ENCODE data around the gene ABCA7. TPM values are rescaled to one million over a fixed set of nuclear protein-coding genes. Genes with fewer than 3 reads are reported as not detected.

ABCA7 gene
- total and polyA plus RNA-seq, 2 of the 13 experiments (the other 11 are each of a cell fraction or from before 2014, with no cell fraction given), result 4.4 to 32.4 TPM

DNA sequence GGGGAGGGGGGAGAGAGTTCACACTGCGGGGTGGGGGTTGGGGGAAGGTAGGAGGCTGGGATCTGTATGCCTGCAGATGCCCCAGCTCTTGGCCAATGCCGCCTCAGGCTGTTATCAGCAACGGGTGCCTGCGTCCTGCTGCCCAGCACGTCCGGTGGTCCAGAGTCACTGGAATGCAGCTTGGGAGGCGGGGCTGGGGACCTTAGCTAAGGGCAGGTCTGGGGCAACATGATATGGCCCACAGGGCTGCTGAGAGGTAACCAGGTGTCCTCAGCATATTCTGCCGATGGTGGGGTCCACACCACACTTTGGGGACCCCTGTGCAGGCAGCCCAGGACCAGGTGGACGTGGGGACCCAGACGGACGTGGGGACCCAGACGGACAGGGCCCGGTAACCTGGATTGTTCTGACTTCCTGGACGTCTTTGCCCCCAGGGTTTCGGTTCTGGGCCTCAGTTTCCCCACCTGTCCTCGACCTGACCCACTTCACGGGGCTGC, 26.4 kb downstream of the ABCA7 start:
- H4K20me1 ChIP-seq (ENCODE audit: insufficient read depth, low read length), result no peaks in the 10 kb centered on the region
- ChIA-PET POLR2A (interaction anchor here (0.6 to 2.7 kb wide), 12 partner anchors 9 to 121 kb away, joined by 3 to 10 read pairs (median 4); partner anchors contain the start of genes ABCA7 and GPX4), CTCF (ENCODE audit: low intra/inter-chr PET ratio, low total read pairs) (no interaction called here)
- WGBS (ENCODE audit: low lambda C conversion rate), result 0% methylated on average over 7 of the region's 17 CpGs
- H3K27me3 ChIP-seq (ENCODE audit: control insufficient read depth in 1 of 2, insufficient read depth in 2 of 2, low read length in 2 of 2), result no peaks in the 10 kb centered on the region
- H3K79me2 ChIP-seq (ENCODE audit: insufficient read depth, low read length), result no peaks in the 10 kb centered on the region
- in situ Hi-C loops (cut with HindIII; ENCODE audit: extremely low pct_ligation_motif_present, low pct_unique_long_range_greater_than_20kb), result loop anchor here (5.0 kb wide), 1 partner anchor 36 kb away; the partner anchor contains the start of gene GPX4
- peak overlapping the region; percentile 86 for H3K4me2 ChIP-seq (ENCODE audit: low read depth, low read length)
- BruUV-seq (replicated peaks), result no TSS peak
- H3K9ac ChIP-seq (ENCODE audit: insufficient read depth, low read depth, low read length), result peak overlapping the region; percentile 54; the same call in 1 of the 2 replicates
- no peaks in the 10 kb centered on the region for H3K9me3 ChIP-seq (ENCODE audit: low read length)
- ATAC-seq (peak; percentile 58), FAIRE-seq (no peak), DNase-seq (ENCODE audit: low spot score) (peak; percentile 61)
- H3K36me3 ChIP-seq (replicated peaks in 1 of 2; ENCODE audit: control insufficient read depth in 1 of 2, insufficient read depth in 2 of 2, low read length in 2 of 2), result no peaks in the 10 kb centered on the region
- intact Hi-C loops (cut with micrococcal nuclease; ENCODE audit: unreplicated experiment), result no loop called here
- peaks cover 37% of the 10 kb centered on the region for H3K4me1 ChIP-seq (ENCODE audit: insufficient read depth, low read length)
- H3K27ac ChIP-seq (ENCODE audit: extremely low read length, insufficient read depth, low read length), result no peak overlapping the region
- peak overlapping the region; percentile 71 to 78 (median 77) for H3K4me3 ChIP-seq (replicated peaks in 1 of 3; ENCODE audit: insufficient read depth in 1 of 3, low read depth in 2 of 3, low read length in 3 of 3)
- H2AFZ ChIP-seq (ENCODE audit: low read length), result no peak overlapping the region
- 0 out of 2 replicates have a peak, but pooled peaks have one; percentile 9 for TF ChIP-seq ZNF546 (CRISPR knock-in tag; conservative IDR thresholded peaks at IDR 0.05)
- TF ChIP-seq, protein P1, sequence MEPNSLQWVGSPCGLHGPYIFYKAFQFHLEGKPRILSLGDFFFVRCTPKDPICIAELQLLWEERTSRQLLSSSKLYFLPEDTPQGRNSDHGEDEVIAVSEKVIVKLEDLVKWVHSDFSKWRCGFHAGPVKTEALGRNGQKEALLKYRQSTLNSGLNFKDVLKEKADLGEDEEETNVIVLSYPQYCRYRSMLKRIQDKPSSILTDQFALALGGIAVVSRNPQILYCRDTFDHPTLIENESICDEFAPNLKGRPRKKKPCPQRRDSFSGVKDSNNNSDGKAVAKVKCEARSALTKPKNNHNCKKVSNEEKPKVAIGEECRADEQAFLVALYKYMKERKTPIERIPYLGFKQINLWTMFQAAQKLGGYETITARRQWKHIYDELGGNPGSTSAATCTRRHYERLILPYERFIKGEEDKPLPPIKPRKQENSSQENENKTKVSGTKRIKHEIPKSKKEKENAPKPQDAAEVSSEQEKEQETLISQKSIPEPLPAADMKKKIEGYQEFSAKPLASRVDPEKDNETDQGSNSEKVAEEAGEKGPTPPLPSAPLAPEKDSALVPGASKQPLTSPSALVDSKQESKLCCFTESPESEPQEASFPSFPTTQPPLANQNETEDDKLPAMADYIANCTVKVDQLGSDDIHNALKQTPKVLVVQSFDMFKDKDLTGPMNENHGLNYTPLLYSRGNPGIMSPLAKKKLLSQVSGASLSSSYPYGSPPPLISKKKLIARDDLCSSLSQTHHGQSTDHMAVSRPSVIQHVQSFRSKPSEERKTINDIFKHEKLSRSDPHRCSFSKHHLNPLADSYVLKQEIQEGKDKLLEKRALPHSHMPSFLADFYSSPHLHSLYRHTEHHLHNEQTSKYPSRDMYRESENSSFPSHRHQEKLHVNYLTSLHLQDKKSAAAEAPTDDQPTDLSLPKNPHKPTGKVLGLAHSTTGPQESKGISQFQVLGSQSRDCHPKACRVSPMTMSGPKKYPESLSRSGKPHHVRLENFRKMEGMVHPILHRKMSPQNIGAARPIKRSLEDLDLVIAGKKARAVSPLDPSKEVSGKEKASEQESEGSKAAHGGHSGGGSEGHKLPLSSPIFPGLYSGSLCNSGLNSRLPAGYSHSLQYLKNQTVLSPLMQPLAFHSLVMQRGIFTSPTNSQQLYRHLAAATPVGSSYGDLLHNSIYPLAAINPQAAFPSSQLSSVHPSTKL (CRISPR knock-in tag; IDR thresholded peaks at IDR 0.05), result no peak
- peak; percentile 15; the same call in 1 of the 2 replicates for TF ChIP-seq NRL (CRISPR knock-in tag; IDR thresholded peaks at IDR 0.05; ENCODE audit: borderline replicate concordance)
- TF ChIP-seq MEIS2 (CRISPR knock-in tag; IDR thresholded peaks at IDR 0.05), result peak; percentile 26; the same call in 1 of the 2 replicates
- peak; percentile 89 for TF ChIP-seq ZNF121 (CRISPR knock-in tag; IDR thresholded peaks at IDR 0.05)
- TF ChIP-seq, protein P2, sequence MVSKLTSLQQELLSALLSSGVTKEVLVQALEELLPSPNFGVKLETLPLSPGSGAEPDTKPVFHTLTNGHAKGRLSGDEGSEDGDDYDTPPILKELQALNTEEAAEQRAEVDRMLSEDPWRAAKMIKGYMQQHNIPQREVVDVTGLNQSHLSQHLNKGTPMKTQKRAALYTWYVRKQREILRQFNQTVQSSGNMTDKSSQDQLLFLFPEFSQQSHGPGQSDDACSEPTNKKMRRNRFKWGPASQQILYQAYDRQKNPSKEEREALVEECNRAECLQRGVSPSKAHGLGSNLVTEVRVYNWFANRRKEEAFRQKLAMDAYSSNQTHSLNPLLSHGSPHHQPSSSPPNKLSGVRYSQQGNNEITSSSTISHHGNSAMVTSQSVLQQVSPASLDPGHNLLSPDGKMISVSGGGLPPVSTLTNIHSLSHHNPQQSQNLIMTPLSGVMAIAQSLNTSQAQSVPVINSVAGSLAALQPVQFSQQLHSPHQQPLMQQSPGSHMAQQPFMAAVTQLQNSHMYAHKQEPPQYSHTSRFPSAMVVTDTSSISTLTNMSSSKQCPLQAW (CRISPR knock-in tag; IDR thresholded peaks at IDR 0.05), result peak; percentile 53; the same call in 1 of the 2 replicates
- TF ChIP-seq, protein P3, sequence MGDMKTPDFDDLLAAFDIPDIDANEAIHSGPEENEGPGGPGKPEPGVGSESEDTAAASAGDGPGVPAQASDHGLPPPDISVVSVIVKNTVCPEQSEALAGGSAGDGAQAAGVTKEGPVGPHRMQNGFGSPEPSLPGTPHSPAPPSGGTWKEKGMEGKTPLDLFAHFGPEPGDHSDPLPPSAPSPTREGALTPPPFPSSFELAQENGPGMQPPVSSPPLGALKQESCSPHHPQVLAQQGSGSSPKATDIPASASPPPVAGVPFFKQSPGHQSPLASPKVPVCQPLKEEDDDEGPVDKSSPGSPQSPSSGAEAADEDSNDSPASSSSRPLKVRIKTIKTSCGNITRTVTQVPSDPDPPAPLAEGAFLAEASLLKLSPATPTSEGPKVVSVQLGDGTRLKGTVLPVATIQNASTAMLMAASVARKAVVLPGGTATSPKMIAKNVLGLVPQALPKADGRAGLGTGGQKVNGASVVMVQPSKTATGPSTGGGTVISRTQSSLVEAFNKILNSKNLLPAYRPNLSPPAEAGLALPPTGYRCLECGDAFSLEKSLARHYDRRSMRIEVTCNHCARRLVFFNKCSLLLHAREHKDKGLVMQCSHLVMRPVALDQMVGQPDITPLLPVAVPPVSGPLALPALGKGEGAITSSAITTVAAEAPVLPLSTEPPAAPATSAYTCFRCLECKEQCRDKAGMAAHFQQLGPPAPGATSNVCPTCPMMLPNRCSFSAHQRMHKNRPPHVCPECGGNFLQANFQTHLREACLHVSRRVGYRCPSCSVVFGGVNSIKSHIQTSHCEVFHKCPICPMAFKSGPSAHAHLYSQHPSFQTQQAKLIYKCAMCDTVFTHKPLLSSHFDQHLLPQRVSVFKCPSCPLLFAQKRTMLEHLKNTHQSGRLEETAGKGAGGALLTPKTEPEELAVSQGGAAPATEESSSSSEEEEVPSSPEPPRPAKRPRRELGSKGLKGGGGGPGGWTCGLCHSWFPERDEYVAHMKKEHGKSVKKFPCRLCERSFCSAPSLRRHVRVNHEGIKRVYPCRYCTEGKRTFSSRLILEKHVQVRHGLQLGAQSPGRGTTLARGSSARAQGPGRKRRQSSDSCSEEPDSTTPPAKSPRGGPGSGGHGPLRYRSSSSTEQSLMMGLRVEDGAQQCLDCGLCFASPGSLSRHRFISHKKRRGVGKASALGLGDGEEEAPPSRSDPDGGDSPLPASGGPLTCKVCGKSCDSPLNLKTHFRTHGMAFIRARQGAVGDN (CRISPR knock-in tag; IDR thresholded peaks at IDR 0.05), result peak; percentile 43
- TF ChIP-seq, protein P4, sequence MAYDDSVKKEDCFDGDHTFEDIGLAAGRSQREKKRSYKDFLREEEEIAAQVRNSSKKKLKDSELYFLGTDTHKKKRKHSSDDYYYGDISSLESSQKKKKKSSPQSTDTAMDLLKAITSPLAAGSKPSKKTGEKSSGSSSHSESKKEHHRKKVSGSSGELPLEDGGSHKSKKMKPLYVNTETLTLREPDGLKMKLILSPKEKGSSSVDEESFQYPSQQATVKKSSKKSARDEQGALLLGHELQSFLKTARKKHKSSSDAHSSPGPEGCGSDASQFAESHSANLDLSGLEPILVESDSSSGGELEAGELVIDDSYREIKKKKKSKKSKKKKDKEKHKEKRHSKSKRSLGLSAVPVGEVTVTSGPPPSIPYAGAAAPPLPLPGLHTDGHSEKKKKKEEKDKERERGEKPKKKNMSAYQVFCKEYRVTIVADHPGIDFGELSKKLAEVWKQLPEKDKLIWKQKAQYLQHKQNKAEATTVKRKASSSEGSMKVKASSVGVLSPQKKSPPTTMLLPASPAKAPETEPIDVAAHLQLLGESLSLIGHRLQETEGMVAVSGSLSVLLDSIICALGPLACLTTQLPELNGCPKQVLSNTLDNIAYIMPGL (CRISPR knock-in tag; IDR thresholded peaks at IDR 0.05; ENCODE audit: borderline replicate concordance in 1 of 2, low read depth in 1 of 2), result 0 out of 4 replicates have a peak, but pooled peaks of 1 of the 2 experiments have one; percentile 44

Measured in HepG2 (cell line).